K562 (cell line): Measurements from ENCODE around the gene INTS12.

Source experiments
- E2F1 ChIP-seq: sonication (generic); formaldehyde crosslinking; IDR thresholded peaks from 2 replicates; pipeline ENCODE4 v1.8.1; 2023; ENCODE audit warnings: mild to moderate bottlenecking, missing genetic modification reagents, moderate library complexity
- EZH2 ChIP-seq: IDR thresholded peaks from 2 replicates; pipeline ENCODE4 v1.6.1; 2012; ENCODE audit warnings: low read depth, mild to moderate bottlenecking, inconsistent platforms, low read length, borderline replicate concordance
- KDM5B ChIP-seq: fragments of 200-600 bp; sonication (generic); IDR thresholded peaks from 2 replicates; pipeline ENCODE4 v1.6.1; 2012; ENCODE audit warnings: low read depth, mild to moderate bottlenecking, moderate library complexity, low read length, control low read depth, inconsistent platforms; ENCODE audit not compliant: insufficient replicate concordance
- NCOA1 ChIP-seq: fragments of 450-650 bp; IDR thresholded peaks from 2 replicates; pipeline ENCODE4 v1.6.1; 2016; ENCODE audit warnings: low read depth
- NFIC ChIP-seq: fragments of 450-650 bp; IDR thresholded peaks from 2 replicates; pipeline ENCODE4 v1.6.1; 2017; ENCODE audit warnings: mild to moderate bottlenecking, inconsistent platforms
- PATZ1 ChIP-seq: fragments of 250-450 bp; sonication (Bioruptor Pico); IDR thresholded peaks from 2 replicates; pipeline ENCODE4 v1.5.0; 2020; ENCODE audit warnings: mild to moderate bottlenecking, borderline replicate concordance
- RFX5 ChIP-seq: IDR thresholded peaks from 2 replicates; pipeline ENCODE4 v1.6.1; 2011; ENCODE audit warnings: low read depth, mild to moderate bottlenecking, improper control_type of control experiment, low read length
- TARDBP ChIP-seq: fragments of 450-650 bp; IDR thresholded peaks from 2 replicates; pipeline ENCODE4 v1.6.1; 2016
- TRIM25 ChIP-seq: fragments of 450-650 bp; IDR thresholded peaks from 2 replicates; pipeline ENCODE4 v1.7.0; 2016; ENCODE audit warnings: borderline replicate concordance
- TF ChIP-seq, protein P1 (sequence below), 3 experiments: IDR thresholded peaks in 2 of 3; conservative IDR thresholded peaks in 1 of 3; 2 replicates each; pipeline ENCODE4 v1.5.1; 2011 to 2012; ENCODE audit warnings: low read length in 3 of 3, mild to moderate bottlenecking in 3 of 3, control low read depth in 2 of 3, improper control_type of control experiment in 1 of 3, inconsistent platforms in 1 of 3, low read depth in 1 of 3, mixed read lengths in 1 of 3, moderate library complexity in 1 of 3; ENCODE audit not compliant: insufficient read depth in 2 of 3
- TF ChIP-seq, protein P2 (sequence below): fragments of 250-450 bp; sonication (Bioruptor Pico); IDR thresholded peaks from 2 replicates; pipeline ENCODE4 v1.5.0; 2022; ENCODE audit warnings: mild to moderate bottlenecking

- TF ChIP-seq RFX5 = no peak
- TF ChIP-seq NFIC = no peak
- no peak for TF ChIP-seq KDM5B
- no peak for TF ChIP-seq TRIM25
- TF ChIP-seq, protein P1, sequence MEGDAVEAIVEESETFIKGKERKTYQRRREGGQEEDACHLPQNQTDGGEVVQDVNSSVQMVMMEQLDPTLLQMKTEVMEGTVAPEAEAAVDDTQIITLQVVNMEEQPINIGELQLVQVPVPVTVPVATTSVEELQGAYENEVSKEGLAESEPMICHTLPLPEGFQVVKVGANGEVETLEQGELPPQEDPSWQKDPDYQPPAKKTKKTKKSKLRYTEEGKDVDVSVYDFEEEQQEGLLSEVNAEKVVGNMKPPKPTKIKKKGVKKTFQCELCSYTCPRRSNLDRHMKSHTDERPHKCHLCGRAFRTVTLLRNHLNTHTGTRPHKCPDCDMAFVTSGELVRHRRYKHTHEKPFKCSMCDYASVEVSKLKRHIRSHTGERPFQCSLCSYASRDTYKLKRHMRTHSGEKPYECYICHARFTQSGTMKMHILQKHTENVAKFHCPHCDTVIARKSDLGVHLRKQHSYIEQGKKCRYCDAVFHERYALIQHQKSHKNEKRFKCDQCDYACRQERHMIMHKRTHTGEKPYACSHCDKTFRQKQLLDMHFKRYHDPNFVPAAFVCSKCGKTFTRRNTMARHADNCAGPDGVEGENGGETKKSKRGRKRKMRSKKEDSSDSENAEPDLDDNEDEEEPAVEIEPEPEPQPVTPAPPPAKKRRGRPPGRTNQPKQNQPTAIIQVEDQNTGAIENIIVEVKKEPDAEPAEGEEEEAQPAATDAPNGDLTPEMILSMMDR (IDR thresholded peaks at IDR 0.05 in 2 of 3, conservative IDR thresholded peaks at IDR 0.05 in 1 of 3; ENCODE audit: insufficient read depth in 2 of 3, low read depth in 1 of 3, low read length in 3 of 3) = no peak
- TF ChIP-seq PATZ1 = no peak
- no peak for TF ChIP-seq E2F1 (CRISPR knock-in tag)
- TF ChIP-seq, protein P2, sequence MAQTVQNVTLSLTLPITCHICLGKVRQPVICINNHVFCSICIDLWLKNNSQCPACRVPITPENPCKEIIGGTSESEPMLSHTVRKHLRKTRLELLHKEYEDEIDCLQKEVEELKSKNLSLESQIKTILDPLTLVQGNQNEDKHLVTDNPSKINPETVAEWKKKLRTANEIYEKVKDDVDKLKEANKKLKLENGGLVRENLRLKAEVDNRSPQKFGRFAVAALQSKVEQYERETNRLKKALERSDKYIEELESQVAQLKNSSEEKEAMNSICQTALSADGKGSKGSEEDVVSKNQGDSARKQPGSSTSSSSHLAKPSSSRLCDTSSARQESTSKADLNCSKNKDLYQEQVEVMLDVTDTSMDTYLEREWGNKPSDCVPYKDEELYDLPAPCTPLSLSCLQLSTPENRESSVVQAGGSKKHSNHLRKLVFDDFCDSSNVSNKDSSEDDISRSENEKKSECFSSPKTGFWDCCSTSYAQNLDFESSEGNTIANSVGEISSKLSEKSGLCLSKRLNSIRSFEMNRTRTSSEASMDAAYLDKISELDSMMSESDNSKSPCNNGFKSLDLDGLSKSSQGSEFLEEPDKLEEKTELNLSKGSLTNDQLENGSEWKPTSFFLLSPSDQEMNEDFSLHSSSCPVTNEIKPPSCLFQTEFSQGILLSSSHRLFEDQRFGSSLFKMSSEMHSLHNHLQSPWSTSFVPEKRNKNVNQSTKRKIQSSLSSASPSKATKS (CRISPR knock-in tag) = no peak
- no peak for TF ChIP-seq EZH2
- TF ChIP-seq NCOA1 = no peak
- TF ChIP-seq TARDBP = no peak
Observed at GRCh38 chr4:105698607-105699006, 9.9 kb downstream of the INTS12 start.
